SK-N-SH treated with all-trans-retinoic acid at 6 μM for 48 hours (cell line): Measurements from ENCODE around the gene ARHGAP8.

Experiments used
- ATAC-seq: fragments of 200-7000 bp; cut with Tn5 transposase; 3 replicates; pipeline ENCODE4 v1.9.1; 2020; ENCODE audit warnings: mild to moderate bottlenecking, moderate library complexity
- ARNTL ChIP-seq: fragments of 450-650 bp; formaldehyde crosslinking; IDR thresholded peaks from 2 replicates; pipeline ENCODE4 v1.5.0; 2020; ENCODE audit warnings: low read depth, mild to moderate bottlenecking, moderate library complexity, borderline replicate concordance
- BACH2 ChIP-seq: fragments of 250-450 bp; sonication (Bioruptor Pico); IDR thresholded peaks from 2 replicates; pipeline ENCODE4 v1.9.0; 2021; ENCODE audit warnings: mild to moderate bottlenecking, borderline replicate concordance
- GLIS3 ChIP-seq: fragments of 250-450 bp; sonication (Bioruptor Pico); IDR thresholded peaks from 2 replicates; pipeline ENCODE4 v1.5.0; 2020; ENCODE audit warnings: mild to moderate bottlenecking, moderate library complexity
- ISL1 ChIP-seq: fragments of 250-450 bp; sonication (Bioruptor Pico); IDR thresholded peaks from 2 replicates; pipeline ENCODE4 v2.1.2; 2022; ENCODE audit warnings: mild to moderate bottlenecking, moderate library complexity
- OSR1 ChIP-seq: fragments of 250-450 bp; sonication (Bioruptor Pico); IDR thresholded peaks from 2 replicates; pipeline ENCODE4 v1.8.0; 2022; ENCODE audit warnings: moderate library complexity, mild to moderate bottlenecking, inconsistent platforms
- PATZ1 ChIP-seq: fragments of 250-450 bp; sonication (Bioruptor Pico); IDR thresholded peaks from 2 replicates; pipeline ENCODE4 v1.8.0; 2020; ENCODE audit warnings: mild to moderate bottlenecking, moderate library complexity, borderline replicate concordance
- PPARA ChIP-seq: fragments of 250-450 bp; sonication (Bioruptor Pico); IDR thresholded peaks from 2 replicates; pipeline ENCODE4 v1.5.0; 2020; ENCODE audit warnings: mild to moderate bottlenecking, borderline replicate concordance
- RARB ChIP-seq: fragments of 250-450 bp; sonication (Bioruptor Pico); IDR thresholded peaks from 2 replicates; pipeline ENCODE4 v1.8.0; 2021; ENCODE audit warnings: mild to moderate bottlenecking, moderate library complexity
- SNAI2 ChIP-seq: fragments of 250-450 bp; sonication (Bioruptor Pico); IDR thresholded peaks from 2 replicates; pipeline ENCODE4 v1.5.0; 2020; ENCODE audit warnings: mild to moderate bottlenecking, moderate library complexity
- TCF4 ChIP-seq: fragments of 250-450 bp; sonication (Bioruptor Pico); IDR thresholded peaks from 2 replicates; pipeline ENCODE4 v1.8.0; 2021; ENCODE audit warnings: mild to moderate bottlenecking, moderate library complexity, borderline replicate concordance
- TOX ChIP-seq: fragments of 250-450 bp; sonication (Bioruptor Pico); IDR thresholded peaks from 2 replicates; pipeline ENCODE4 v1.8.0; 2021; ENCODE audit warnings: mild to moderate bottlenecking, moderate library complexity, borderline replicate concordance
- ZC3H10 ChIP-seq: fragments of 250-450 bp; sonication (Bioruptor Pico); IDR thresholded peaks from 2 replicates; pipeline ENCODE4 v1.5.1; 2021; ENCODE audit warnings: mild to moderate bottlenecking, moderate library complexity
- ZFP3 ChIP-seq: fragments of 250-450 bp; sonication (Bioruptor Pico); IDR thresholded peaks from 2 replicates; pipeline ENCODE4 v1.5.0; 2020; ENCODE audit warnings: mild to moderate bottlenecking, moderate library complexity
- ZNF565 ChIP-seq: fragments of 450-650 bp; formaldehyde crosslinking; conservative IDR thresholded peaks from 2 replicates; pipeline ENCODE4 v1.5.0; 2020; ENCODE audit warnings: low read depth, mild to moderate bottlenecking, moderate library complexity
- ZNF70 ChIP-seq: fragments of 450-650 bp; formaldehyde crosslinking; IDR thresholded peaks from 2 replicates; pipeline ENCODE4 v1.5.0; 2020; ENCODE audit warnings: mild to moderate bottlenecking, moderate library complexity
- TF ChIP-seq, protein P1 (sequence below): fragments of 250-450 bp; sonication (Bioruptor Pico); IDR thresholded peaks from 2 replicates; pipeline ENCODE4 v1.8.0; 2021; ENCODE audit warnings: low read depth, mild to moderate bottlenecking, moderate library complexity, borderline replicate concordance
- TF ChIP-seq, protein P2 (sequence below): fragments of 250-450 bp; sonication (Bioruptor Pico); IDR thresholded peaks from 2 replicates; pipeline ENCODE4 v1.5.1; 2021; ENCODE audit warnings: mild to moderate bottlenecking, moderate library complexity
- TF ChIP-seq, protein P3 (sequence below): fragments of 250-450 bp; sonication (Bioruptor Pico); IDR thresholded peaks from 2 replicates; pipeline ENCODE4 v1.5.1; 2020; ENCODE audit warnings: low read depth, mild to moderate bottlenecking, moderate library complexity
- TF ChIP-seq, protein P4 (sequence below): fragments of 250-450 bp; sonication (Bioruptor Pico); IDR thresholded peaks from 2 replicates; pipeline ENCODE4 v1.5.0; 2020; ENCODE audit warnings: mild to moderate bottlenecking, moderate library complexity

Gene ARHGAP8

DNA sequence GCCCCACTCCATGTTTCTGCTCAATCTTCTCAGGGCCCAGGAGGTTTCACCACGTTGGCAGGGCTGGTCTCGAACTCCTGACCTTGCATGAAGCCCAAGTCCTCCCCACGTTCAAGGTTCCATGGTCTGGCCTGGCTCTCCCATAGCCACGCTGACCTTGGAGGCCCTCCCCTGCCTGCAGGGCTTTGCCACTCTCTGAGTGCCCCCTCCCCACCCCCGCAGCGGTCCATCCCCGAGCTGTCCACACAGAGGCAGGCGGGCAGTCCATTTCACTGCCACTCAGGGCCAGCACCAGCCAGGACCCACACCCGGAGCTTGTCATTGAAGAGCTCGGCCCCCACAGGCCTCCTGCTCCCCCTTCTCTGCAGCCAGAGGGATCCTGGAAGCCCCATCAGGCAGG, 30.7 kb downstream of the ARHGAP8 start:
- TF ChIP-seq, protein P1, sequence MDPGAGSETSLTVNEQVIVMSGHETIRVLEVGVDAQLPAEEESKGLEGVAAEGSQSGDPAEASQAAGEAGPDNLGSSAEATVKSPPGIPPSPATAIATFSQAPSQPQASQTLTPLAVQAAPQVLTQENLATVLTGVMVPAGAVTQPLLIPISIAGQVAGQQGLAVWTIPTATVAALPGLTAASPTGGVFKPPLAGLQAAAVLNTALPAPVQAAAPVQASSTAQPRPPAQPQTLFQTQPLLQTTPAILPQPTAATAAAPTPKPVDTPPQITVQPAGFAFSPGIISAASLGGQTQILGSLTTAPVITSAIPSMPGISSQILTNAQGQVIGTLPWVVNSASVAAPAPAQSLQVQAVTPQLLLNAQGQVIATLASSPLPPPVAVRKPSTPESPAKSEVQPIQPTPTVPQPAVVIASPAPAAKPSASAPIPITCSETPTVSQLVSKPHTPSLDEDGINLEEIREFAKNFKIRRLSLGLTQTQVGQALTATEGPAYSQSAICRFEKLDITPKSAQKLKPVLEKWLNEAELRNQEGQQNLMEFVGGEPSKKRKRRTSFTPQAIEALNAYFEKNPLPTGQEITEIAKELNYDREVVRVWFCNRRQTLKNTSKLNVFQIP = no peak
- TF ChIP-seq ZC3H10 (CRISPR knock-in tag) (no peak), OSR1 (CRISPR knock-in tag) (no peak)
- TF ChIP-seq, all 23 proteins: peak for 0
- ATAC-seq = no peak

GRCh38 chr22:44783581-44783980, 31.2 kb downstream of the ARHGAP8 start:
- no peak for ATAC-seq
- no peak for TF ChIP-seq TCF4
- TF ChIP-seq PPARA = no peak
- no peak for TF ChIP-seq ARNTL
- TF ChIP-seq, protein P2, sequence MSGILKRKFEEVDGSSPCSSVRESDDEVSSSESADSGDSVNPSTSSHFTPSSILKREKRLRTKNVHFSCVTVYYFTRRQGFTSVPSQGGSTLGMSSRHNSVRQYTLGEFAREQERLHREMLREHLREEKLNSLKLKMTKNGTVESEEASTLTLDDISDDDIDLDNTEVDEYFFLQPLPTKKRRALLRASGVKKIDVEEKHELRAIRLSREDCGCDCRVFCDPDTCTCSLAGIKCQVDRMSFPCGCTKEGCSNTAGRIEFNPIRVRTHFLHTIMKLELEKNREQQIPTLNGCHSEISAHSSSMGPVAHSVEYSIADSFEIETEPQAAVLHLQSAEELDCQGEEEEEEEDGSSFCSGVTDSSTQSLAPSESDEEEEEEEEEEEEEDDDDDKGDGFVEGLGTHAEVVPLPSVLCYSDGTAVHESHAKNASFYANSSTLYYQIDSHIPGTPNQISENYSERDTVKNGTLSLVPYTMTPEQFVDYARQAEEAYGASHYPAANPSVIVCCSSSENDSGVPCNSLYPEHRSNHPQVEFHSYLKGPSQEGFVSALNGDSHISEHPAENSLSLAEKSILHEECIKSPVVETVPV (CRISPR knock-in tag) = no peak
- no peak for TF ChIP-seq ISL1 (CRISPR knock-in tag)
- no peak for TF ChIP-seq ZNF70 (CRISPR knock-in tag)
- TF ChIP-seq TOX = no peak
- no peak for TF ChIP-seq RARB (CRISPR knock-in tag)
- TF ChIP-seq SNAI2 = no peak
- TF ChIP-seq GLIS3 = no peak
- TF ChIP-seq, protein P3, sequence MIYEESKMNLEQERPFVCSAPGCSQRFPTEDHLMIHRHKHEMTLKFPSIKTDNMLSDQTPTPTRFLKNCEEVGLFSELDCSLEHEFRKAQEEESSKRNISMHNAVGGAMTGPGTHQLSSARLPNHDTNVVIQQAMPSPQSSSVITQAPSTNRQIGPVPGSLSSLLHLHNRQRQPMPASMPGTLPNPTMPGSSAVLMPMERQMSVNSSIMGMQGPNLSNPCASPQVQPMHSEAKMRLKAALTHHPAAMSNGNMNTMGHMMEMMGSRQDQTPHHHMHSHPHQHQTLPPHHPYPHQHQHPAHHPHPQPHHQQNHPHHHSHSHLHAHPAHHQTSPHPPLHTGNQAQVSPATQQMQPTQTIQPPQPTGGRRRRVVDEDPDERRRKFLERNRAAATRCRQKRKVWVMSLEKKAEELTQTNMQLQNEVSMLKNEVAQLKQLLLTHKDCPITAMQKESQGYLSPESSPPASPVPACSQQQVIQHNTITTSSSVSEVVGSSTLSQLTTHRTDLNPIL (CRISPR knock-in tag) = no peak
- no peak for TF ChIP-seq BACH2 (CRISPR knock-in tag)
- TF ChIP-seq, protein P1 = no peak

GRCh38 chr22:44786136-44786535, 33.8 kb downstream of the ARHGAP8 start:
- no peak for ATAC-seq
- TF ChIP-seq, protein P4, sequence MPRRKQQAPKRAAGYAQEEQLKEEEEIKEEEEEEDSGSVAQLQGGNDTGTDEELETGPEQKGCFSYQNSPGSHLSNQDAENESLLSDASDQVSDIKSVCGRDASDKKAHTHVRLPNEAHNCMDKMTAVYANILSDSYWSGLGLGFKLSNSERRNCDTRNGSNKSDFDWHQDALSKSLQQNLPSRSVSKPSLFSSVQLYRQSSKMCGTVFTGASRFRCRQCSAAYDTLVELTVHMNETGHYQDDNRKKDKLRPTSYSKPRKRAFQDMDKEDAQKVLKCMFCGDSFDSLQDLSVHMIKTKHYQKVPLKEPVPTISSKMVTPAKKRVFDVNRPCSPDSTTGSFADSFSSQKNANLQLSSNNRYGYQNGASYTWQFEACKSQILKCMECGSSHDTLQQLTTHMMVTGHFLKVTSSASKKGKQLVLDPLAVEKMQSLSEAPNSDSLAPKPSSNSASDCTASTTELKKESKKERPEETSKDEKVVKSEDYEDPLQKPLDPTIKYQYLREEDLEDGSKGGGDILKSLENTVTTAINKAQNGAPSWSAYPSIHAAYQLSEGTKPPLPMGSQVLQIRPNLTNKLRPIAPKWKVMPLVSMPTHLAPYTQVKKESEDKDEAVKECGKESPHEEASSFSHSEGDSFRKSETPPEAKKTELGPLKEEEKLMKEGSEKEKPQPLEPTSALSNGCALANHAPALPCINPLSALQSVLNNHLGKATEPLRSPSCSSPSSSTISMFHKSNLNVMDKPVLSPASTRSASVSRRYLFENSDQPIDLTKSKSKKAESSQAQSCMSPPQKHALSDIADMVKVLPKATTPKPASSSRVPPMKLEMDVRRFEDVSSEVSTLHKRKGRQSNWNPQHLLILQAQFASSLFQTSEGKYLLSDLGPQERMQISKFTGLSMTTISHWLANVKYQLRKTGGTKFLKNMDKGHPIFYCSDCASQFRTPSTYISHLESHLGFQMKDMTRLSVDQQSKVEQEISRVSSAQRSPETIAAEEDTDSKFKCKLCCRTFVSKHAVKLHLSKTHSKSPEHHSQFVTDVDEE (CRISPR knock-in tag) = no peak
- TF ChIP-seq ZNF565 = no peak

GRCh38 chr22:44786610-44787009, 34.2 kb downstream of the ARHGAP8 start:
- no peak for TF ChIP-seq BACH2 (CRISPR knock-in tag)
- TF ChIP-seq, protein P1 = no peak
- TF ChIP-seq OSR1 (CRISPR knock-in tag) = no peak
- TF ChIP-seq, protein P4 (CRISPR knock-in tag) = no peak
- no peak for TF ChIP-seq GLIS3
- TF ChIP-seq SNAI2 = no peak
- TF ChIP-seq ZFP3 (CRISPR knock-in tag) = no peak
- no peak for TF ChIP-seq TOX
- no peak for TF ChIP-seq PPARA
- TF ChIP-seq PATZ1 = no peak
- no peak for ATAC-seq
